VCaP (cell line): ENCODE results near the gene C1orf94.
A peak's percentile ranks its signal among the peaks of the same experiment; 100 is the strongest.

ENCODE experiments used
- H3K27ac ChIP-seq: fragments of 450-650 bp; 2 replicates; pipeline ENCODE4 v1.5.1; 2017
- TF ChIP-seq, protein P1 (sequence below): fragments of 450-650 bp; conservative IDR thresholded peaks from 2 replicates; pipeline ENCODE4 v1.5.1; 2017; ENCODE audit warnings: mild to moderate bottlenecking, moderate library complexity

The C1orf94 gene, protein sequence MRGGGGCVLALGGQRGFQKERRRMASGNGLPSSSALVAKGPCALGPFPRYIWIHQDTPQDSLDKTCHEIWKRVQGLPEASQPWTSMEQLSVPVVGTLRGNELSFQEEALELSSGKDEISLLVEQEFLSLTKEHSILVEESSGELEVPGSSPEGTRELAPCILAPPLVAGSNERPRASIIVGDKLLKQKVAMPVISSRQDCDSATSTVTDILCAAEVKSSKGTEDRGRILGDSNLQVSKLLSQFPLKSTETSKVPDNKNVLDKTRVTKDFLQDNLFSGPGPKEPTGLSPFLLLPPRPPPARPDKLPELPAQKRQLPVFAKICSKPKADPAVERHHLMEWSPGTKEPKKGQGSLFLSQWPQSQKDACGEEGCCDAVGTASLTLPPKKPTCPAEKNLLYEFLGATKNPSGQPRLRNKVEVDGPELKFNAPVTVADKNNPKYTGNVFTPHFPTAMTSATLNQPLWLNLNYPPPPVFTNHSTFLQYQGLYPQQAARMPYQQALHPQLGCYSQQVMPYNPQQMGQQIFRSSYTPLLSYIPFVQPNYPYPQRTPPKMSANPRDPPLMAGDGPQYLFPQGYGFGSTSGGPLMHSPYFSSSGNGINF

DNA sequence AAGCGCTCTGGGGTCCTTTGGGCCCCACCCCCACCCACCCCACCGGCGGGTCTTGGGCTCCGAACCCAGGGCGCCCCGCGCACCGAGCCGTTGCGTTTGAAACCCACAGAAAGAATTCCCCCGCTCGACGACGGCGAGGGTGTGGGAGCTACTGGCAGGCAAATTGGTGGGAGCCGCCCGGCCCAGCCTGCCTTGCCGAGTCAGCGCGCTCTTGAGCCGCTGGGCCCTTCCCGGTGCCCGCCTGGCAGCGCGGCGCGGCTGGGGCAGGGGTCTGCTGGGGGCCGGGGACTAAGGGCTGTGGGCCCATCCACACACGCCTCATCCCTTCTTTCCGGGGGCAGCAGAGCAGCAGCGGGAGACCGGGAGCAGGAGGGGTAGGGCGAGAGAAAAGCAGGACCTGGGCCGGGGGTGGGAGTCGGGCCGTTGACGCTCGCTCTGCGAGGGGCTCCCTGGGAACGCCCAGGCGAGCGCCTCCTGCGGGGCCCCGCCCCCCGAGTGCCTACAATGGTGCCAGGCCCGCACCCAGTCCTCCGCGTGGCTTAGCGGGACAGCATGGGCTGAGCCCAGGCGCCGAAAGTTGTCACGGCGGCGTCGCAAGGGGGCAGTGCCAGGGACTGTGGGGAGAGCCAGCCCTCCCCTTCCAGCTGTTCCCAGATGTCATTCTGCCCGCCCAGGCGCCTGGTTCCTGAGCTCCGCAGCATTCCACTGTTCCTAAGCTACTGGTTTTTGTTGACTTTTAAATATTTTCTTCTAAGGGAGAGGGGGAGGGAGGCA is at the start of gene C1orf94:
TSS of gene C1orf94 (plus strand) at position 78 of the 774 bp plus-strand sequence. CDS start 883 bp downstream, outside the sequence.
- TF ChIP-seq, protein P1, sequence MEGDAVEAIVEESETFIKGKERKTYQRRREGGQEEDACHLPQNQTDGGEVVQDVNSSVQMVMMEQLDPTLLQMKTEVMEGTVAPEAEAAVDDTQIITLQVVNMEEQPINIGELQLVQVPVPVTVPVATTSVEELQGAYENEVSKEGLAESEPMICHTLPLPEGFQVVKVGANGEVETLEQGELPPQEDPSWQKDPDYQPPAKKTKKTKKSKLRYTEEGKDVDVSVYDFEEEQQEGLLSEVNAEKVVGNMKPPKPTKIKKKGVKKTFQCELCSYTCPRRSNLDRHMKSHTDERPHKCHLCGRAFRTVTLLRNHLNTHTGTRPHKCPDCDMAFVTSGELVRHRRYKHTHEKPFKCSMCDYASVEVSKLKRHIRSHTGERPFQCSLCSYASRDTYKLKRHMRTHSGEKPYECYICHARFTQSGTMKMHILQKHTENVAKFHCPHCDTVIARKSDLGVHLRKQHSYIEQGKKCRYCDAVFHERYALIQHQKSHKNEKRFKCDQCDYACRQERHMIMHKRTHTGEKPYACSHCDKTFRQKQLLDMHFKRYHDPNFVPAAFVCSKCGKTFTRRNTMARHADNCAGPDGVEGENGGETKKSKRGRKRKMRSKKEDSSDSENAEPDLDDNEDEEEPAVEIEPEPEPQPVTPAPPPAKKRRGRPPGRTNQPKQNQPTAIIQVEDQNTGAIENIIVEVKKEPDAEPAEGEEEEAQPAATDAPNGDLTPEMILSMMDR: no peak
- H3K27ac ChIP-seq: no peak within 1 kb of the TSS

DNA sequence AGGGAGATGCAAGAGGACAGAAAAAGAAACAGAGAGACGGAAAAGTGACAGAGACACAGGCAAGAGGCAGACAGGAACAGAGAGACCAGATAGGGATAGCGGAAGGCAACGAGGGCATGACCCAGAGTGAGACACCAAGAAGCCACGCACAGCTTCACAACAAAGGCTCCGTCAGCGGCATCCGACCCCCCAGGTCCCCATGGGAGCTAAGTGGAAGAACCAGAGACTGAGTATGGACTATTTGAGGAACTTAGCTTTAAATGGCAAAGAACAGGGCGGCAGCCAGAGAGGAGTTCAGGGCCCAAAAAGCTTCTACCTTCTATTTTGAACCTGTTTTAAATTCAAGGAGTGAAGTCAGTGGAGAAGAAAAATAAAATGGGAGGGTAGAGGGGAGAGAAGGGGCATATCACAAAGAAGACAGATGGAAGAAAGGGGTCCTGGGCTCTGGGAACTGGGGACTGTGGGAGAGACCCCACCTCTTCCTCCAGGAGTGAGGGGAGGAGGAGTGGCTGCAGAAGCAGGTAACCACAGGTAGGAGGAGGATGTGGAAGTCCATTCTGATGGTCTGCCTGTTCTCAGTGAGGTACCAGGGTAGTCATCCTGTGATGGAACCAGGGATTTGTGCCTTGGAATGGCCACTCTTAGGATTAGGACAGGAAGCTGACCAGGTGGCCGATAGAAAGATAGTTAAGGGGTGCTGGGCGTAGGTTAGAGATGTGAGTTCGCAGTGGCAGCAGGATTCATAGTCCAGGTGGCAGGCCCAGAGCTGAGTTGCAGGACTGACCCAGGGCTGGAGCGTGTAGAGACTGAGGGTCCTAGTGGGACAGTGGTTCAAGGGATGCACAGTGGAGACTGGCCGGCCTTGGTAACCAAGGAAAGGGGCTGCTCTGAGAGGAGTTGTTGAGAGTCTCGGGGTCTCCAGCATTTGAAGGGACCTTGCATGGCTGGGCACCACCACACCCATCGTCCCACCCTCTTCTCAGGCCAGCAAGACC is 49.4 kb upstream of the C1orf94 start:
- no peak overlapping the region for H3K27ac ChIP-seq
- TF ChIP-seq, protein P1: no peak

DNA sequence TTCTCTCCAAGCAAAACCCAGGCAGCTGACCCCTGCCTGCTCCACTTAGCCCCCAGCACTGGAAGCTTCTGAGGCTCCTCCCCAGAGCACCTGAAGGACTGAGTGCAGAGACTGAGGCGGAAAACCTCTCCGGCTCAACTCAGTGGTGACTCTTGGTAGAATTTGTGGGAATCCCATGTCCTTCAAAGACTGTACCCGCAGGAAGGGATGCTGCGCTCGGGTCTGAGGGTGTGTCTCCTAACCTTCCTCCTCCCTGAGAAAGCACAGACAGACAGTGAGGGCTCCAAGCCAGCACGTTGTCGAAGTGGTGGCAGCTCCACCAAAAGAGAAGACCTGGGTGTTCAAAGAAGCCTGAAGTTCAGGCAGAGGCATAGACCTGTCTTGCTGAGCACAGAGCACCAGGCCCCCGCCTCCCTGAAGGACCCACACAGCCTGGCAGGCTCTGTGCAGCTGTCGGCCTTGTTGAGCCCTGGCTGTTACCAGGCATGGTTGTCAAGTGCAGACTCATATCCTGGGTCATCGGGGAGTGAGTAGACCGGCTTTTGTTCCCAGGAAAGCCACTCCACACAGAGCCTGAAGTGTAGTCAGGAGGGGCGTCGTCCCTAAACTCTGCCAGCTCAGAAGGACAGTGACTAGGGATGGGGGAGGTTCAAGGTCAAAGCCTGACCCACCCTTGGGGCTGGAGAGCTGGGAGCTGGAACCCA is 48.4 kb upstream of the C1orf94 start:
- TF ChIP-seq, protein P1: no peak

DNA sequence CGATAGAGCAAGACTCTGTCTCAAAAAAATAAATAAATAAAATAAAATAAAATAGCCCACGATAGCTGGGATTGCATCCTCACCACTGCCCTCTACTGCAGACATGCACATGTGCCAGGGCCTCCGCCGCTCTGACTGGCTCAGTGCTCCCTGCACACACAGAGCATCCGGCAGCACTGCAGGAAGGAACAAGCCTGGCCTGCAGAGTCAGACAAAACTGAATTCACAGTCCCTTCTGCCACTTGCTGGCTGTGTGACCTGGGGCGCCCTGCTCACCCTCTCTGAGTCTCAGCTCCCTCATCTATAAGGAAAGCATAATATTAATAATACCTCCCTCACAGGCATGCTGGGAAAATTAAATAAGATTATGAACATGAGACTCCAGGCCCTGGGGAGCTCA is 47.1 kb upstream of the C1orf94 start:
- no peak overlapping the region for H3K27ac ChIP-seq
- TF ChIP-seq, protein P1: peak; percentile 24; the same call in 1 of the 2 replicates

More for the DNA sequence above, 48.4 kb upstream of the C1orf94 start:
- H3K27ac ChIP-seq: no peak overlapping the region

DNA sequence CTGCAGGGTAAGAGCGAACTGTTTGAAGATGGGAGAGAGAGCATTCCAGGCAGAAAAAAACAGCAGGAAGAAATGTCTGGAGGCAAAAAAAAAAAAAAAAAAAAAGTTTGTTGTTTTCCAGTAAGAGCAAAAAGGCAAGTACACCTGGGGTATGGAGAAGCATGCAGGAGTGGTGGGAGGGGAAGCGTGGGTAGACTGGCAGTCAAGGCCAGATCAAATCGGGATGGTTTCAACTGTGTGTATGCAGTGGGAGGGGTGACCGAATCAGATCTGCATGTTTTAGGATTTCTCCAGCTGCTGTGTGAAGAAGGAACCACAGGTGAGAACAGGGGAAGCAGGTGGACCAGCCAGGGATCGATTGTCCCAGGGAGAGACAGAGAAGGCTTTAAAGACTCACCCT is 46.4 kb upstream of the C1orf94 start:
- TF ChIP-seq, protein P1: no peak
- H3K27ac ChIP-seq: no peak overlapping the region

DNA sequence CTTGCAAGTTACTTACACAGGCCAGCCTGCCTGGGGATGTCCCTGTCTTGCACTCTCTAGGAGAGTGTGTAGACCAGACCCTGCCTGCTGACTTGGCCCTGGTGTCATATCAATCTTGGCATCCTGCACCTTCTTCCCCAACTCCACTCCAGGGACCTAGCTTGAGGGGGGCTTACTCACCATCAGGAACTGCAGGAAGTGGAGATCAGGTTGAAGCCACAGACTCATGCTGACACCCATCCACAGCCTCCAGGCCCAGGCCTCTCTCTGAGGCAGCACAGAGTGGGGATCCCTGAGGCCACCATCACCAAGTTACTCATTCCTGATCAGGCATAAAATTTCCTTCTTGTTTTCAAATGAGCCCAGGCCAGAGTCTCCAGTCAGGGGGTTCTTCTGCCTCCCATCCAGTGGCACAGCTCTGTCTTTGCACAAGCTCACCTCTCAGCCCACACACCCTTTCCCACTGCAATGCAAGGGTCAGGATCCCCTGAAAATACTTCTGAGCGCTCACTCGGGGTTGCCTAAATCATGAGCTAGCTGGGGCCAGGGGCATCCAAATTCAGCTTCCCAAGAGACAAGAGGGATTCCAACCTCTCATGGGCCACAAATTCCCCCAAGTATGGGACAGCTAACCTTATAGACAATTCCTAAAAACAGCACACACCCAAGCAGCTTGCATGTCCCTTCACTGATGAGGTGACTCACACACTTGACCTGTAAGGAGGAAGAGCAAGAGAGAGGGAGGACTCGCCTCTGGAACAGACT is 45.1 kb upstream of the C1orf94 start:
- H3K27ac ChIP-seq: no peak overlapping the region
- TF ChIP-seq, protein P1: no peak
